H1 (cell line): ENCODE results near the gene RPS6KA5. TPM values are rescaled to one million over a fixed set of nuclear protein-coding genes. Genes with fewer than 3 reads are reported as not detected.

Experiments
- CTCF ChIA-PET: fragments of 300-600 bp; sonication (Branson Sonifier 250); formaldehyde crosslinking; loops from one replicate; lab custom pipeline; 2021; ENCODE audit not compliant: partially characterized antibody; lab: Charles Lee
- POLR2A ChIA-PET: fragments of 300-600 bp; sonication (Branson Sonifier 250); formaldehyde crosslinking; loops from one replicate; lab custom pipeline; 2021; ENCODE audit warnings: inconsistent platforms; ENCODE audit not compliant: partially characterized antibody; lab: Charles Lee
- DNase-seq, 2 experiments: peaks; one replicate each; pipeline versions ENCODE4 v3.0.0 to v3.0.0-alpha.2; 2010 to 2022; ENCODE audit warnings: low spot score in 2 of 2, low read depth in 1 of 2, mixed read lengths in 1 of 2
- FAIRE-seq: peaks from 2 replicates; lab custom pipeline; 2011; peaks lifted over from hg19 to GRCh38; lab: Jason Lieb, UNC
- H2AFZ ChIP-seq: 2 replicates; pipeline ENCODE4 v1.8.1; 2012; ENCODE audit warnings: low read length, inconsistent platforms
- H2AK5ac ChIP-seq: 2 replicates; pipeline ENCODE4 v1.6.1; 2013; ENCODE audit warnings: low read depth, low read length
- H2BK120ac ChIP-seq: replicated peaks from 2 replicates; pipeline ENCODE3; 2013; ENCODE audit warnings: low read depth, low read length, inconsistent platforms
- H2BK12ac ChIP-seq: 2 replicates; pipeline ENCODE4 v1.6.1; 2013; ENCODE audit warnings: low read depth, low read length
- H2BK15ac ChIP-seq: 2 replicates; pipeline ENCODE4 v1.6.1; 2013; ENCODE audit warnings: low read length
- H2BK20ac ChIP-seq: 2 replicates; pipeline ENCODE4 v1.6.1; 2013; ENCODE audit warnings: low read length
- H2BK5ac ChIP-seq: 2 replicates; pipeline ENCODE4 v1.6.1; 2013; ENCODE audit warnings: low read depth, low read length
- H3K14ac ChIP-seq: 2 replicates; pipeline ENCODE4 v1.6.1; 2013; ENCODE audit warnings: inconsistent platforms; ENCODE audit not compliant: insufficient read length
- H3K18ac ChIP-seq: 2 replicates; pipeline ENCODE4 v1.6.1; 2013; ENCODE audit warnings: low read length; ENCODE audit errors: extremely low read depth
- H3K23ac ChIP-seq: 2 replicates; pipeline ENCODE4 v1.6.1; 2013; ENCODE audit warnings: inconsistent platforms; ENCODE audit not compliant: insufficient read length
- H3K23me2 ChIP-seq: 2 replicates; pipeline ENCODE4 v1.6.1; 2013; ENCODE audit warnings: low read depth, low read length
- H3K27ac ChIP-seq: 2 replicates; pipeline ENCODE4 v1.6.1; 2011; ENCODE audit warnings: low read depth, low read length, inconsistent platforms
- H3K27me3 ChIP-seq, 4 experiments: replicated peaks in 1 of 4; 1 replicate in 1 of 4; 2 replicates in 3 of 4; pipeline versions ENCODE4 v1.6.1 to v1.8.1; 2011 to 2013; ENCODE audit warnings: low read length in 3 of 4, mild to moderate bottlenecking in 3 of 4, inconsistent platforms in 2 of 4, mixed read lengths in 2 of 4, moderate library complexity in 1 of 4; ENCODE audit not compliant: control insufficient read depth in 3 of 4, insufficient read depth in 3 of 4; ENCODE audit errors: extremely low read depth in 1 of 4
- H3K36me3 ChIP-seq, 4 experiments: 2 replicates each; pipeline versions ENCODE4 v1.6.1 to v1.8.1; 2011 to 2013; ENCODE audit warnings: mild to moderate bottlenecking in 4 of 4, low read length in 3 of 4, moderate library complexity in 2 of 4, control low read depth in 1 of 4, inconsistent platforms in 1 of 4; ENCODE audit not compliant: insufficient read depth in 4 of 4, control insufficient read depth in 2 of 4
- H3K4ac ChIP-seq: replicated peaks from 2 replicates; pipeline ENCODE3; 2013; ENCODE audit warnings: low read length, low read depth, mixed read lengths, inconsistent platforms; ENCODE audit not compliant: insufficient read length
- H3K4me1 ChIP-seq, 4 experiments: replicated peaks in 1 of 4; 1 replicate in 1 of 4; 2 replicates in 3 of 4; pipeline versions ENCODE4 v1.6.1 to v1.8.1; 2011 to 2013; ENCODE audit warnings: low read length in 3 of 4, inconsistent platforms in 2 of 4, mixed read lengths in 1 of 4; ENCODE audit not compliant: insufficient read depth in 4 of 4, control insufficient read depth in 3 of 4
- H3K4me2 ChIP-seq, 2 experiments: 2 replicates each; pipeline versions ENCODE4 v1.6.1 to v1.8.1; 2011 to 2013; ENCODE audit warnings: low read depth in 2 of 2, low read length in 2 of 2, control low read depth in 1 of 2, inconsistent platforms in 1 of 2, mild to moderate bottlenecking in 1 of 2; ENCODE audit not compliant: insufficient read depth in 1 of 2
- H3K4me3 ChIP-seq, 4 experiments: fragments of 200-600, 300-600 bp in 1 of 4; sonication (generic), shearing (Covaris generic), sonication (Bioruptor Twin) in 1 of 4; 2 replicates each; pipeline versions ENCODE4 v1.5.1 to v1.8.1; 2011 to 2016; ENCODE audit warnings: low read length in 4 of 4, low read depth in 3 of 4, control low read depth in 2 of 4, inconsistent platforms in 2 of 4, mild to moderate bottlenecking in 2 of 4, mixed read lengths in 1 of 4, moderate library complexity in 1 of 4; ENCODE audit not compliant: insufficient read depth in 2 of 4; ENCODE audit errors: extremely low read depth in 1 of 4
- H3K56ac ChIP-seq: replicated peaks from 2 replicates; pipeline ENCODE3; 2013; ENCODE audit warnings: low read depth, mild to moderate bottlenecking, mixed read lengths, low read length, inconsistent platforms; ENCODE audit not compliant: insufficient read length
- H3K79me1 ChIP-seq: 2 replicates; pipeline ENCODE4 v1.6.1; 2013; ENCODE audit warnings: low read depth, low read length, control low read depth
- H3K79me2 ChIP-seq, 2 experiments: 2 replicates each; pipeline versions ENCODE4 v1.6.1 to v1.8.1; 2012 to 2013; ENCODE audit warnings: low read length in 2 of 2, mild to moderate bottlenecking in 2 of 2, inconsistent platforms in 1 of 2; ENCODE audit not compliant: insufficient read depth in 2 of 2, control insufficient read depth in 1 of 2
- H3K9ac ChIP-seq, 4 experiments: replicated peaks in 1 of 4; 1 replicate in 1 of 4; 2 replicates in 3 of 4; pipeline versions ENCODE4 v1.6.1 to v1.8.1; 2011 to 2013; ENCODE audit warnings: low read depth in 3 of 4, low read length in 3 of 4, control low read depth in 2 of 4, mild to moderate bottlenecking in 2 of 4, moderate library complexity in 2 of 4, inconsistent platforms in 1 of 4; ENCODE audit errors: extremely low read depth in 1 of 4
- H3K9me3 ChIP-seq, 2 experiments: 2 replicates each; pipeline versions ENCODE4 v1.6.1 to v1.8.1; 2012 to 2013; ENCODE audit warnings: mild to moderate bottlenecking in 2 of 2, moderate library complexity in 2 of 2, control low read depth in 1 of 2, inconsistent platforms in 1 of 2, low read depth in 1 of 2, low read length in 1 of 2, mixed read lengths in 1 of 2; ENCODE audit not compliant: insufficient read depth in 2 of 2
- H4K20me1 ChIP-seq, 2 experiments: replicated peaks in 1 of 2; 2 replicates each; pipeline versions ENCODE3 to v1.8.1; 2011 to 2013; ENCODE audit warnings: inconsistent platforms in 2 of 2, low read length in 2 of 2, mild to moderate bottlenecking in 1 of 2; ENCODE audit not compliant: insufficient read depth in 2 of 2, control insufficient read depth in 1 of 2
- H4K5ac ChIP-seq: 2 replicates; pipeline ENCODE4 v1.6.1; 2013; ENCODE audit warnings: low read length, low read depth, mixed read lengths, inconsistent platforms; ENCODE audit not compliant: insufficient read length
- H4K8ac ChIP-seq: 2 replicates; pipeline ENCODE4 v1.8.0; 2013; ENCODE audit warnings: mild to moderate bottlenecking, moderate library complexity, low read length, inconsistent platforms; ENCODE audit not compliant: insufficient read depth; ENCODE audit errors: extremely low read depth
- H4K91ac ChIP-seq: replicated peaks from 2 replicates; pipeline ENCODE3; 2013; ENCODE audit warnings: low read length, mixed read lengths, inconsistent platforms; ENCODE audit not compliant: insufficient read length
- ATF3 ChIP-seq: IDR thresholded peaks from 2 replicates; pipeline ENCODE4 v1.6.1; 2011; ENCODE audit warnings: low read depth, mild to moderate bottlenecking, low read length; ENCODE audit not compliant: insufficient read depth
- CEBPB ChIP-seq: IDR thresholded peaks from 2 replicates; pipeline ENCODE4 v1.6.1; 2012; ENCODE audit warnings: low read depth, low read length
- CREB1 ChIP-seq: IDR thresholded peaks from 2 replicates; pipeline ENCODE4 v1.6.1; 2012; ENCODE audit warnings: inconsistent platforms
- EZH2 ChIP-seq: fragments of 200-600 bp; sonication (generic); IDR thresholded peaks from 2 replicates; pipeline ENCODE4 v1.7.1; 2012; ENCODE audit warnings: low read depth, mild to moderate bottlenecking, moderate library complexity, low read length, inconsistent platforms; ENCODE audit not compliant: severe bottlenecking
- HDAC6 ChIP-seq: IDR thresholded peaks from one replicate; pipeline ENCODE4 v1.7.1; 2012; ENCODE audit warnings: low read depth, mild to moderate bottlenecking, inconsistent platforms, low read length, moderate library complexity
- KDM4A ChIP-seq: IDR thresholded peaks from one replicate; pipeline ENCODE4 v1.7.1; 2012; ENCODE audit warnings: low read depth, mild to moderate bottlenecking, moderate library complexity, low read length, inconsistent platforms; ENCODE audit not compliant: severe bottlenecking
- KDM5A ChIP-seq: fragments of 200-600 bp; IDR thresholded peaks from 2 replicates; pipeline ENCODE4 v1.7.1; 2012; ENCODE audit warnings: mild to moderate bottlenecking, low read length, inconsistent platforms, mixed read lengths
- MAX ChIP-seq: IDR thresholded peaks from 2 replicates; pipeline ENCODE4 v1.6.1; 2012; ENCODE audit warnings: inconsistent platforms
- POLR2AphosphoS5 ChIP-seq: IDR thresholded peaks from 2 replicates; pipeline ENCODE4 v1.6.1; 2011; ENCODE audit warnings: low read depth, low read length
- SAP30 ChIP-seq: fragments of 300-600 bp; sonication (generic); IDR thresholded peaks from 2 replicates; pipeline ENCODE4 v1.7.1; 2012; ENCODE audit warnings: low read length, moderate library complexity, mild to moderate bottlenecking, inconsistent platforms; ENCODE audit not compliant: insufficient read depth, insufficient replicate concordance
- SP1 ChIP-seq: IDR thresholded peaks from 2 replicates; pipeline ENCODE4 v1.6.1; 2011; ENCODE audit warnings: low read depth, low read length
- SRF ChIP-seq: IDR thresholded peaks from 2 replicates; pipeline ENCODE4 v1.6.1; 2011; ENCODE audit warnings: mild to moderate bottlenecking, low read depth, low read length, moderate library complexity
- TBP ChIP-seq: IDR thresholded peaks from 2 replicates; pipeline ENCODE4 v1.6.1; 2011; ENCODE audit warnings: low read depth, low read length, improper control_type of control experiment
- TEAD4 ChIP-seq: IDR thresholded peaks from 2 replicates; pipeline ENCODE4 v1.6.1; 2012; ENCODE audit warnings: low read depth, low read length, inconsistent platforms, mixed read lengths
- WGBS, 2 experiments: shearing (Covaris generic) in 1 of 2; methylation state at CpG; one replicate each; pipeline versions ENCODE4 v1.1.6 to v1.1.7; 2013 to 2015; ENCODE audit warnings: low lambda C conversion rate in 2 of 2, mixed read lengths in 2 of 2, inconsistent platforms in 1 of 2, low coverage in 1 of 2, missing lambda C conversion rate in 1 of 2; ENCODE audit not compliant: insufficient replicate concordance in 2 of 2, insufficient coverage in 1 of 2, insufficient read length in 1 of 2; ENCODE audit errors: extremely low coverage in 1 of 2, missing lambda C conversion rate in 1 of 2; 5-methylcytosine and 5-hydroxymethylcytosine counted together
- polyA plus RNA-seq, 7 experiments: library from polyadenylated mRNA; depleted of rRNA in 3 of 7; stranded (reverse) in 5 of 7; unstranded in 2 of 7; fragments of >200 nt in 5 of 7; fragments of 200-250 nt in 2 of 7; gene quantifications; 1 replicate in 5 of 7; 2 replicates in 1 of 7; 4 replicates in 1 of 7; pipeline versions ENCODE4 v1.2.1 to v1.2.3, GENCODE V29; 2011 to 2013; ENCODE audit warnings: missing spikeins in 2 of 7, mixed read lengths in 2 of 7
- total RNA-seq: library from RNA; stranded (reverse); fragmentation: NEBNext Ultra II Directional; extraction: Animal tissue kit (Norgen Biotek cat#: 25700); gene quantifications from 2 replicates; pipeline ENCODE4 v1.2.1, GENCODE V29; 2021

The RPS6KA5 gene
- total and polyA plus RNA-seq, 2 of the 8 experiments (the other 6 are each of a cell fraction or from before 2014, with no cell fraction given) = 0.85 to 3.1 TPM

- H3K4me2 ChIP-seq = no peak overlapping the region
- H4K91ac ChIP-seq = no peak overlapping the region
- DNase-seq = no peak
- H2AK5ac ChIP-seq = no peak overlapping the region
- no peak overlapping the region for H3K4me3 ChIP-seq
- no peak overlapping the region for H3K56ac ChIP-seq
- CTCF ChIA-PET = interaction anchor here (1.2 to 1.6 kb wide), 2 partner anchors 170 to 203 kb away, joined by 3 read pairs; no protein-coding TSS in a partner anchor
- no peaks in the 10 kb centered on the region for H3K36me3 ChIP-seq
- H2BK20ac ChIP-seq = no peak overlapping the region
- no peaks in the 10 kb centered on the region for H3K79me1 ChIP-seq
- H3K27ac ChIP-seq = no peak overlapping the region
- H3K23ac ChIP-seq = no peak overlapping the region
- no peak overlapping the region for H3K9ac ChIP-seq
- H3K23me2 ChIP-seq = no peaks in the 10 kb centered on the region; the same call in 1 of the 2 replicates
- FAIRE-seq = no peak
- H4K20me1 ChIP-seq = no peaks in the 10 kb centered on the region
- H3K14ac ChIP-seq = no peak overlapping the region
- H3K4ac ChIP-seq = no peak overlapping the region
- no peaks in the 10 kb centered on the region for H3K4me1 ChIP-seq
- WGBS, 2 experiments = 88% methylated on average over 1 of the region's 1 CpG; no CpG with 5 or more reads in 1 of the 2 experiments
- H3K9me3 ChIP-seq = 0 out of 4 replicates have a peak, but pooled peaks cover 0 to 3% of the 10 kb centered on the region in 2 experiments
- no peak overlapping the region for H4K8ac ChIP-seq
- H4K5ac ChIP-seq = no peak overlapping the region
- H2BK12ac ChIP-seq = no peak overlapping the region
- no peak overlapping the region for H3K18ac ChIP-seq
- no peak overlapping the region for H2BK120ac ChIP-seq
- no peaks in the 10 kb centered on the region for H3K27me3 ChIP-seq
- H2BK15ac ChIP-seq = no peak overlapping the region
- POLR2A ChIA-PET = no interaction called here
- H3K79me2 ChIP-seq = no peaks in the 10 kb centered on the region
- H2AFZ ChIP-seq = no peak overlapping the region
- TF ChIP-seq ATF3 (no peak), KDM4A (no peak), SP1 (no peak), CREB1 (no peak), KDM5A (no peak), TBP (no peak), SAP30 (no peak), TEAD4 (no peak), SRF (no peak), HDAC6 (no peak), CEBPB (no peak), MAX (no peak), POLR2AphosphoS5 (no peak), EZH2 (no peak)
- TF ChIP-seq, all 59 proteins: peak for 0
- H2BK5ac ChIP-seq = no peak overlapping the region
Measured at GRCh38 chr14:90970167-90970600, 90.3 kb downstream of the RPS6KA5 start.
